HepG2 (cell line): ENCODE measurements around the gene CCNYL1.

Experiments
- CTCF ChIP-seq: sonication (generic); formaldehyde crosslinking; IDR thresholded peaks from 2 replicates; pipeline ENCODE4 v1.5.0; 2020; ENCODE audit warnings: mild to moderate bottlenecking, missing genetic modification reagents, moderate library complexity
- KLF13 ChIP-seq: sonication (generic); formaldehyde crosslinking; IDR thresholded peaks from 2 replicates; pipeline ENCODE4 v1.4.0; 2020; ENCODE audit warnings: mild to moderate bottlenecking, missing genetic modification reagents
- MLX ChIP-seq: IDR thresholded peaks from 2 replicates; pipeline ENCODE4 v1.6.1; 2016
- NFAT5 ChIP-seq: sonication (generic); formaldehyde crosslinking; IDR thresholded peaks from 2 replicates; pipeline ENCODE4 v1.4.0; 2020; ENCODE audit warnings: missing genetic modification reagents
- NFYB ChIP-seq: sonication (generic); formaldehyde crosslinking; IDR thresholded peaks from 2 replicates; pipeline ENCODE4 v1.4.0; 2020; ENCODE audit warnings: missing genetic modification reagents
- POLR2A ChIP-seq, 2 experiments: IDR thresholded peaks; 2 replicates each; pipeline ENCODE4 v1.6.1; 2011; ENCODE audit warnings: low read depth in 2 of 2, low read length in 2 of 2, mild to moderate bottlenecking in 1 of 2, moderate library complexity in 1 of 2; ENCODE audit not compliant: insufficient read depth in 1 of 2
- SMAD1 ChIP-seq: sonication (generic); formaldehyde crosslinking; IDR thresholded peaks from 2 replicates; pipeline ENCODE4 v1.4.0; 2020; ENCODE audit warnings: missing genetic modification reagents, low read depth, mild to moderate bottlenecking, borderline replicate concordance
- TCF7 ChIP-seq: sonication (generic); IDR thresholded peaks from 2 replicates; pipeline ENCODE4 v1.6.1; 2016; ENCODE audit warnings: antibody characterized with exemption, low read depth
- ZNF609 ChIP-seq: sonication (generic); formaldehyde crosslinking; IDR thresholded peaks from 2 replicates; pipeline ENCODE4 v1.4.0; 2020; ENCODE audit warnings: mild to moderate bottlenecking, missing genetic modification reagents, borderline replicate concordance

- TF ChIP-seq POLR2A (IDR thresholded peaks at IDR 0.05; ENCODE audit: insufficient read depth in 1 of 2, low read depth in 2 of 2, low read length in 2 of 2): no peak
- TF ChIP-seq SMAD1 (CRISPR knock-in tag): no peak
- no peak for TF ChIP-seq ZNF609 (CRISPR knock-in tag)
- TF ChIP-seq KLF13: no peak
- no peak for TF ChIP-seq TCF7
- TF ChIP-seq MLX (CRISPR knock-in tag): no peak
- TF ChIP-seq NFAT5 (CRISPR knock-in tag): no peak
- TF ChIP-seq CTCF: no peak
- TF ChIP-seq NFYB (CRISPR knock-in tag): no peak
These were observed 40.6 kb upstream of the CCNYL1 start for GRCh38 chr2:207670887-207671286.
